K562 (cell line): ENCODE measurements around the gene INSIG1.

Source experiments
- MLX ChIP-seq, 2 experiments: fragments of 450-650 bp in 1 of 2; sonication (generic) in 1 of 2; formaldehyde crosslinking; conservative IDR thresholded peaks; 2 replicates each; pipeline versions ENCODE4 v1.4.0 to v1.8.1; 2020 to 2022; ENCODE audit warnings: mild to moderate bottlenecking in 1 of 2, missing genetic modification reagents in 1 of 2
- NR2F6 ChIP-seq: fragments of 450-650 bp; formaldehyde crosslinking; IDR thresholded peaks from 2 replicates; pipeline ENCODE4 v1.4.0; 2020; ENCODE audit warnings: mild to moderate bottlenecking
- NUFIP1 ChIP-seq: fragments of 450-650 bp; IDR thresholded peaks from 2 replicates; pipeline ENCODE4 v1.6.1; 2018; ENCODE audit not compliant: partially characterized antibody
- POLR2A ChIP-seq: fragments of 450-650 bp; conservative IDR thresholded peaks from 2 replicates; pipeline ENCODE4 v1.6.1; 2016
- RB1 ChIP-seq: fragments of 450-650 bp; IDR thresholded peaks from 2 replicates; pipeline ENCODE4 v1.6.1; 2017; ENCODE audit warnings: low read depth, mild to moderate bottlenecking

- TF ChIP-seq MLX (CRISPR knock-in tag; conservative IDR thresholded peaks at IDR 0.05): no peak
- TF ChIP-seq NUFIP1: no peak
- no peak for TF ChIP-seq RB1
- TF ChIP-seq NR2F6: no peak
- no peak for TF ChIP-seq POLR2A
Observed at GRCh38 chr7:155274633-155275355, 22.9 kb upstream of the INSIG1 start.
